K562 (cell line): ENCODE measurements around the gene KRABD2.

Experiments
- ATAC-seq: fragments of 200-7000 bp; cut with Tn5 transposase; 3 replicates; pipeline ENCODE4 v1.9.1; 2020; ENCODE audit warnings: moderate library complexity
- BruUV-seq: library from RNA; stranded (reverse); fragments of 400-500 nt; replicated peaks from 2 replicates; lab custom pipeline; 2021; lab: Mats Ljungman, UMichigan
- CTCF ChIA-PET: fragments of 300-600 bp; formaldehyde crosslinking; extraction: SDS; loops from one replicate; lab custom pipeline; 2021; ENCODE audit warnings: low intra/inter-chr PET ratio; lab: Yijun Ruan, JAX
- POLR2A ChIA-PET: fragments of 300-600, 350-650 bp; sonication (Branson Sonifier 250); formaldehyde crosslinking; extraction: SDS; loops from one replicate; lab custom pipeline; 2021; ENCODE audit warnings: antibody characterized with exemption, inconsistent platforms; lab: Yijun Ruan, JAX
- DNase-seq, 4 experiments: peaks; one replicate each; pipeline versions ENCODE4 v3.0.0 to v3.0.0-alpha.2; 2011 to 2018; ENCODE audit warnings: low spot score in 3 of 4, mixed read lengths in 3 of 4; ENCODE audit errors: extremely low read depth in 1 of 4
- FAIRE-seq: peaks from 2 replicates; lab custom pipeline; 2011; peaks lifted over from hg19 to GRCh38; lab: Jason Lieb, UNC
- H2AFZ ChIP-seq: 2 replicates; pipeline ENCODE4 v1.6.0; 2011; ENCODE audit warnings: low read depth, low read length, control low read depth, inconsistent platforms
- H3K27ac ChIP-seq: fragments of 200-600 bp; 3 replicates; pipeline ENCODE4 v1.8.0; 2011; ENCODE audit warnings: low read depth, mild to moderate bottlenecking, control low read depth, inconsistent platforms, low read length, moderate library complexity, mixed read lengths; ENCODE audit errors: extremely low read depth
- H3K27me3 ChIP-seq, 2 experiments: fragments of 300-600 bp in 1 of 2; 2 replicates in 1 of 2; 3 replicates in 1 of 2; pipeline versions ENCODE4 v1.6.0 to v1.8.0; 2011; ENCODE audit warnings: inconsistent platforms in 2 of 2, low read length in 2 of 2, mild to moderate bottlenecking in 1 of 2, mixed read lengths in 1 of 2, moderate library complexity in 1 of 2; ENCODE audit not compliant: control insufficient read depth in 2 of 2, insufficient read depth in 2 of 2
- H3K36me3 ChIP-seq: fragments of 300-600 bp; 3 replicates; pipeline ENCODE4 v1.8.0; 2011; ENCODE audit warnings: mild to moderate bottlenecking, low read length, inconsistent platforms; ENCODE audit not compliant: control insufficient read depth, insufficient read depth
- H3K4me1 ChIP-seq, 2 experiments: fragments of 200-600 bp in 1 of 2; replicated peaks in 1 of 2; 2 replicates in 1 of 2; 3 replicates in 1 of 2; pipeline versions ENCODE4 v1.5.1 to v1.8.0; 2011; ENCODE audit warnings: inconsistent platforms in 2 of 2, low read length in 2 of 2, mild to moderate bottlenecking in 1 of 2, mixed read lengths in 1 of 2, moderate library complexity in 1 of 2; ENCODE audit not compliant: control insufficient read depth in 2 of 2, insufficient read depth in 2 of 2
- H3K4me2 ChIP-seq: 2 replicates; pipeline ENCODE4 v1.6.1; 2011; ENCODE audit warnings: low read length, control low read depth, inconsistent platforms, mixed read lengths; ENCODE audit not compliant: insufficient read depth
- H3K4me3 ChIP-seq: fragments of 200-600 bp; sonication (generic), shearing (Covaris generic); 2 replicates; pipeline ENCODE4 v1.5.1; 2016; ENCODE audit warnings: control low read depth, inconsistent platforms
- H3K79me2 ChIP-seq: fragments of 200-600 bp; 3 replicates; pipeline ENCODE4 v1.8.0; 2011; ENCODE audit warnings: low read length, inconsistent platforms; ENCODE audit not compliant: control insufficient read depth, insufficient read depth
- H3K9ac ChIP-seq, 2 experiments: 2 replicates each; pipeline versions ENCODE4 v1.6.0 to v1.6.1; 2011; ENCODE audit warnings: low read depth in 2 of 2, low read length in 2 of 2, control low read depth in 1 of 2, inconsistent platforms in 1 of 2, mild to moderate bottlenecking in 1 of 2, mixed read lengths in 1 of 2; ENCODE audit not compliant: insufficient read depth in 1 of 2
- H3K9me1 ChIP-seq: one replicate; pipeline ENCODE4 v1.6.0; 2011; ENCODE audit warnings: inconsistent platforms, mild to moderate bottlenecking, low read length, moderate library complexity; ENCODE audit not compliant: control insufficient read depth, insufficient read depth
- H3K9me3 ChIP-seq: replicated peaks from 2 replicates; pipeline ENCODE4 v1.5.1; 2011; ENCODE audit warnings: low read depth, low read length, inconsistent platforms; ENCODE audit not compliant: control insufficient read depth, insufficient read depth
- H4K20me1 ChIP-seq: replicated peaks from 2 replicates; pipeline ENCODE4 v1.6.1; 2011; ENCODE audit warnings: low read length, inconsistent platforms, mixed read lengths; ENCODE audit not compliant: control insufficient read depth, insufficient read depth
- EWSR1 ChIP-seq: fragments of 450-650 bp; IDR thresholded peaks from 2 replicates; pipeline ENCODE4 v1.6.1; 2018; ENCODE audit warnings: borderline replicate concordance, mild to moderate bottlenecking, low read depth, moderate library complexity; ENCODE audit not compliant: partially characterized antibody
- HDAC2 ChIP-seq: fragments of 450-650 bp; IDR thresholded peaks from 2 replicates; pipeline ENCODE4 v1.6.1; 2016; ENCODE audit warnings: mild to moderate bottlenecking
- ILK ChIP-seq: fragments of 450-650 bp; IDR thresholded peaks from 2 replicates; pipeline ENCODE4 v1.6.1; 2016; ENCODE audit warnings: missing genetic modification characterization, low read depth, mild to moderate bottlenecking, missing compliant biosample characterization, moderate library complexity, borderline replicate concordance
- MCM7 ChIP-seq, 2 experiments: fragments of 450-650 bp; IDR thresholded peaks; 2 replicates each; pipeline ENCODE4 v1.6.1; 2016 to 2018
- ZNF134 ChIP-seq: fragments of 250-450 bp; sonication (Bioruptor Pico); conservative IDR thresholded peaks from 2 replicates; pipeline ENCODE4 v1.4.0; 2020
- WGBS: fragments of 100-300 bp; shearing (Covaris generic); methylation state at CpG from one replicate; pipeline ENCODE4 v1.1.6; 2016; ENCODE audit warnings: low coverage, mixed read lengths; ENCODE audit not compliant: insufficient coverage; ENCODE audit errors: missing lambda C conversion rate; 5-methylcytosine and 5-hydroxymethylcytosine counted together
- in situ Hi-C: fragments of 300-500 bp; cut with MboI; formaldehyde crosslinking; loops from 4 replicates; pipeline ENCODE4 v1.15.0; 2018; ENCODE audit warnings: inconsistent platforms, mixed read lengths
- intact Hi-C: fragments of 100-400 bp; cut with micrococcal nuclease; formaldehyde crosslinking; loops from 2 replicates; pipeline ENCODE4 v1.14.2; 2022
- TF ChIP-seq, protein P1 (sequence below), 2 experiments: fragments of 250-450 bp in 1 of 2; fragments of 450-650 bp in 1 of 2; sonication (Bioruptor Pico) in 1 of 2; IDR thresholded peaks; 2 replicates each; pipeline versions ENCODE4 v1.6.1 to v1.8.0; 2016 to 2021; ENCODE audit warnings: mild to moderate bottlenecking in 2 of 2, moderate library complexity in 2 of 2, missing compliant biosample characterization in 1 of 2, missing genetic modification characterization in 1 of 2
- TF ChIP-seq, protein P2 (sequence below): fragments of 250-450 bp; sonication (Bioruptor Pico); IDR thresholded peaks from 2 replicates; pipeline ENCODE4 v1.8.0; 2021; ENCODE audit warnings: moderate library complexity, mild to moderate bottlenecking, inconsistent platforms

Gene KRABD2

DNA sequence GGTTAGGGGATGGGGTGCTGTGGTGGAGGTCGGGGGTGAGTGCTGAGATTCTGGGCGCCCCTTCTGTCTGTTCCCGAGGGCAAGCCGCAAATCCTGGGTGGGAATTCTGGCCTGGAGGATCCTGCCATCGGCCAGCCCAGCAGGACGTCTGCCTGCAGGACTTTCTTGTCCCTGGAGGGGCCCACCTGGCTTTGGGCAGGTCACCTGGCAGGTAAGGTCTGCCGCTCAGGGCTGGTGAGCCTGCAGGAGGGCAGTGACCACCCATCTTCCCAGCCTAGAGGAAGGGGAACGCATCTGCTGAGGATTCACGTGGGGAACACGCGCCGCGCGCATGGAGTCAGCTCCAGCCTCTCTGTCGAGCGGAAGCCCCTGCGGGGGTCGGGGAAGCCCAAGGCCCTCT, 15.8 kb upstream of the KRABD2 start:
- H3K27me3 ChIP-seq: peaks cover 0 to 10% of the 10 kb centered on the region in 2 experiments; a peak in 3 of 5 replicates
- 0 out of 4 replicates have a peak overlapping the region, but pooled peaks of 1 of the 2 experiments have one; percentile 43 for H3K9ac ChIP-seq
- no peak for DNase-seq
- H3K4me2 ChIP-seq: no peak overlapping the region
- no TSS peak for BruUV-seq
- TF ChIP-seq ZNF134 (CRISPR knock-in tag) (no peak), HDAC2 (no peak), EWSR1 (no peak), MCM7 (IDR thresholded peaks at IDR 0.05) (no peak), ILK (tag) (no peak)
- TF ChIP-seq, protein P1, sequence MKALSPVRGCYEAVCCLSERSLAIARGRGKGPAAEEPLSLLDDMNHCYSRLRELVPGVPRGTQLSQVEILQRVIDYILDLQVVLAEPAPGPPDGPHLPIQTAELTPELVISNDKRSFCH (CRISPR knock-in tag; IDR thresholded peaks at IDR 0.05): no peak
- TF ChIP-seq, protein P1 (tag; IDR thresholded peaks at IDR 0.05): no peak
- TF ChIP-seq, protein P2, sequence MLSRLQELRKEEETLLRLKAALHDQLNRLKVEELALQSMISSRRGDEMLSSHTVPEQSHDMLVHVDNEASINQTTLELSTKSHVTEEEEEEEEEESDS (CRISPR knock-in tag): no peak
- no peak for FAIRE-seq
- ATAC-seq: no peak
- H3K27ac ChIP-seq: no peak overlapping the region
- POLR2A ChIA-PET: interaction anchor here (0.7 kb wide), 1 partner anchor 18 kb away, joined by 5 read pairs; no protein-coding TSS in a partner anchor
- no peaks in the 10 kb centered on the region for H3K79me2 ChIP-seq
- no peak overlapping the region for H2AFZ ChIP-seq
- H3K36me3 ChIP-seq: no peaks in the 10 kb centered on the region
- intact Hi-C loops: no loop called here
- 59% methylated on average over 7 of the region's 18 CpGs for WGBS
- no peaks in the 10 kb centered on the region for H3K9me3 ChIP-seq
- no peak overlapping the region for H3K4me3 ChIP-seq
- in situ Hi-C loops: loop anchor here (25.0 kb wide), 1 partner anchor 1145 kb away; no protein-coding TSS in a partner anchor
- H3K4me1 ChIP-seq: peaks cover 8 to 24% of the 10 kb centered on the region in 2 experiments; a peak in 4 of 5 replicates
- CTCF ChIA-PET: no interaction called here
- H4K20me1 ChIP-seq: no peaks in the 10 kb centered on the region
- no peaks in the 10 kb centered on the region for H3K9me1 ChIP-seq
